SK-N-SH (cell line): ENCODE measurements around the gene DOK6.

Source experiments
- CTCF ChIP-seq: fragments of 200-600 bp; sonication (generic); IDR thresholded peaks from 2 replicates; pipeline ENCODE4 v1.6.1; 2017; ENCODE audit warnings: antibody characterized with exemption, mild to moderate bottlenecking, moderate library complexity
- EP300 ChIP-seq, 2 experiments: IDR thresholded peaks; 2 replicates each; pipeline versions ENCODE4 v1.4.0 to v1.6.1; 2012; ENCODE audit warnings: borderline replicate concordance in 1 of 2, low read depth in 1 of 2, low read length in 1 of 2
- GATA2 ChIP-seq: sonication (generic); formaldehyde crosslinking; IDR thresholded peaks from 2 replicates; pipeline ENCODE4 v1.5.0; 2020; ENCODE audit warnings: mild to moderate bottlenecking, missing genetic modification reagents
- POLR2AphosphoS5 ChIP-seq: IDR thresholded peaks from 2 replicates; pipeline ENCODE4 v1.6.1; 2012; ENCODE audit warnings: low read depth, low read length
- SIN3A ChIP-seq: IDR thresholded peaks from 2 replicates; pipeline ENCODE4 v1.6.1; 2012; ENCODE audit warnings: low read depth, mild to moderate bottlenecking, low read length, moderate library complexity, borderline replicate concordance
- USF1 ChIP-seq: IDR thresholded peaks from 2 replicates; pipeline ENCODE4 v1.4.0; 2012; ENCODE audit warnings: low read depth, borderline replicate concordance

- TF ChIP-seq EP300 (IDR thresholded peaks at IDR 0.05; ENCODE audit: borderline replicate concordance in 1 of 2, low read depth in 1 of 2, low read length in 1 of 2) (no peak), CTCF (no peak), POLR2AphosphoS5 (no peak), GATA2 (CRISPR knock-in tag) (no peak), USF1 (no peak), SIN3A (no peak)
These were observed 43.5 kb downstream of the DOK6 start for GRCh38 chr18:69444221-69444620.
